Esophagus muscularis mucosa (tissue), 4 donors: ENCODE results near the gene RPLP2.

Experiments
- CTCF ChIP-seq, 3 experiments: fragments of 200-600 bp in 2 of 3; fragments of 450-650 bp in 1 of 3; sonication (generic) in 2 of 3; IDR thresholded peaks; one replicate each; pipeline ENCODE4 v1.5.1; 2017 to 2019; ENCODE audit warnings: antibody characterized with exemption in 3 of 3, mild to moderate bottlenecking in 2 of 3, moderate library complexity in 1 of 3
- EP300 ChIP-seq: sonication (generic); formaldehyde crosslinking; IDR thresholded peaks from one replicate; pipeline ENCODE4 v1.6.1; 2017; ENCODE audit warnings: antibody characterized with exemption
- POLR2A ChIP-seq: fragments of 450-650 bp; IDR thresholded peaks from one replicate; pipeline ENCODE4 v1.6.1; 2017; ENCODE audit warnings: antibody characterized with exemption, moderate library complexity, mild to moderate bottlenecking, low read depth
- POLR2AphosphoS5 ChIP-seq, 2 donors: sonication (generic); formaldehyde crosslinking; IDR thresholded peaks; one replicate each; pipeline ENCODE4 v1.6.1; 2017; ENCODE audit warnings: antibody characterized with exemption in 2 of 2

- TF ChIP-seq POLR2A (no peak), POLR2AphosphoS5 (IDR thresholded peaks at IDR 0.05) (no peak), CTCF (IDR thresholded peaks at IDR 0.05) (no peak), EP300 (no peak)
Observed at GRCh38 chr11:839280-839623, 29.5 kb downstream of the RPLP2 start.
